ENCODE results near the gene ACSM4.

GRCh38 chr12:7292300-7292699, 11.6 kb upstream of the ACSM4 start:
- TF ChIP-seq EZH2 (IDR thresholded peaks at IDR 0.05; ENCODE audit: insufficient read depth, poor library complexity, severe bottlenecking), result no peak
- no peak for TF ChIP-seq EZH2phosphoT487 (IDR thresholded peaks at IDR 0.05; ENCODE audit: insufficient read depth, low read depth)

All from GM23248 (cell line).